H9 (cell line): ENCODE measurements around the gene VRK2. TPM values are rescaled to one million over a fixed set of nuclear protein-coding genes. Genes with fewer than 3 reads are reported as not detected.

ENCODE experiments used
- DNase-seq: peaks from one replicate; pipeline ENCODE4 v3.0.0-alpha.2; 2017
- H2AFZ ChIP-seq: one replicate; pipeline ENCODE4 v1.6.1; 2013; ENCODE audit warnings: mild to moderate bottlenecking, low read length, control low read depth, moderate library complexity
- H2AK5ac ChIP-seq: 2 replicates; pipeline ENCODE4 v1.6.1; 2013; ENCODE audit warnings: low read length, control low read depth, mixed read lengths; ENCODE audit not compliant: insufficient read length
- H2BK120ac ChIP-seq: one replicate; pipeline ENCODE4 v1.6.1; 2013; ENCODE audit warnings: low read depth, mild to moderate bottlenecking, low read length, control low read depth, inconsistent platforms; ENCODE audit not compliant: poor library complexity, severe bottlenecking
- H2BK12ac ChIP-seq: 2 replicates; pipeline ENCODE4 v1.6.1; 2013; ENCODE audit warnings: low read length, control low read depth, mixed read lengths, low read depth; ENCODE audit not compliant: insufficient read length
- H2BK15ac ChIP-seq: 2 replicates; pipeline ENCODE4 v1.6.1; 2013; ENCODE audit warnings: low read depth, low read length, control low read depth
- H2BK20ac ChIP-seq: one replicate; pipeline ENCODE4 v1.6.1; 2013; ENCODE audit warnings: low read depth, mild to moderate bottlenecking, low read length, control low read depth, inconsistent platforms; ENCODE audit not compliant: poor library complexity, severe bottlenecking
- H2BK5ac ChIP-seq: 2 replicates; pipeline ENCODE4 v1.6.1; 2013; ENCODE audit warnings: low read length, control low read depth, mixed read lengths; ENCODE audit not compliant: insufficient read length
- H3K14ac ChIP-seq: 2 replicates; pipeline ENCODE4 v1.6.1; 2013; ENCODE audit warnings: low read length, control low read depth; ENCODE audit not compliant: insufficient read depth
- H3K18ac ChIP-seq: 2 replicates; pipeline ENCODE4 v1.6.1; 2013; ENCODE audit warnings: low read depth, mild to moderate bottlenecking, mixed read lengths, low read length, control low read depth; ENCODE audit not compliant: insufficient read length
- H3K23ac ChIP-seq: 2 replicates; pipeline ENCODE4 v1.6.1; 2013; ENCODE audit warnings: low read length, control low read depth, mixed read lengths, low read depth; ENCODE audit not compliant: insufficient read length
- H3K23me2 ChIP-seq: 2 replicates; pipeline ENCODE4 v1.6.1; 2013; ENCODE audit warnings: low read depth, mild to moderate bottlenecking, mixed read lengths, low read length, control low read depth; ENCODE audit not compliant: insufficient read length, poor library complexity, severe bottlenecking
- H3K27ac ChIP-seq: 2 replicates; pipeline ENCODE4 v1.5.1; 2013; ENCODE audit warnings: low read length, control low read depth, mixed read lengths, low read depth; ENCODE audit not compliant: insufficient read length
- H3K27me3 ChIP-seq: 2 replicates; pipeline ENCODE4 v1.6.1; 2013; ENCODE audit warnings: low read length, control low read depth, inconsistent platforms; ENCODE audit not compliant: insufficient read depth
- H3K4ac ChIP-seq: 2 replicates; pipeline ENCODE4 v1.6.1; 2013; ENCODE audit warnings: low read depth, mild to moderate bottlenecking, control low read depth, inconsistent platforms, low read length, moderate library complexity
- H3K4me1 ChIP-seq: 2 replicates; pipeline ENCODE4 v1.6.1; 2013; ENCODE audit warnings: low read length, control low read depth, inconsistent platforms; ENCODE audit not compliant: insufficient read depth
- H3K4me2 ChIP-seq: 2 replicates; pipeline ENCODE4 v1.6.1; 2013; ENCODE audit warnings: low read length, control low read depth, mixed read lengths; ENCODE audit not compliant: insufficient read length, insufficient read depth
- H3K56ac ChIP-seq: 2 replicates; pipeline ENCODE4 v1.6.1; 2013; ENCODE audit warnings: low read depth, mild to moderate bottlenecking, mixed read lengths, low read length, control low read depth; ENCODE audit not compliant: insufficient read length
- H3K79me1 ChIP-seq: 2 replicates; pipeline ENCODE4 v1.6.1; 2013; ENCODE audit warnings: low read depth, mild to moderate bottlenecking, moderate library complexity, low read length, control low read depth, inconsistent platforms; ENCODE audit not compliant: insufficient read depth, poor library complexity, severe bottlenecking
- H3K79me2 ChIP-seq: 2 replicates; pipeline ENCODE4 v1.6.1; 2013; ENCODE audit warnings: low read length, control low read depth, inconsistent platforms; ENCODE audit not compliant: insufficient read depth
- H3K9ac ChIP-seq: 2 replicates; pipeline ENCODE4 v1.6.1; 2013; ENCODE audit warnings: low read length, control low read depth, mixed read lengths; ENCODE audit not compliant: insufficient read length; ENCODE audit errors: extremely low read depth
- H3K9me3 ChIP-seq: one replicate; pipeline ENCODE4 v1.6.1; 2013; ENCODE audit warnings: low read depth, low read length, inconsistent platforms; ENCODE audit not compliant: control insufficient read depth
- H3T11ph ChIP-seq: one replicate; pipeline ENCODE4 v1.6.1; 2013; ENCODE audit warnings: mild to moderate bottlenecking, low read length, control low read depth, inconsistent platforms
- H4K20me1 ChIP-seq: one replicate; pipeline ENCODE4 v1.6.1; 2013; ENCODE audit not compliant: control insufficient read depth, insufficient read length, insufficient read depth
- H4K5ac ChIP-seq: 2 replicates; pipeline ENCODE4 v1.6.1; 2013; ENCODE audit warnings: low read depth, mild to moderate bottlenecking, mixed read lengths, low read length, control low read depth; ENCODE audit not compliant: insufficient read length
- H4K8ac ChIP-seq: replicated peaks from 2 replicates; pipeline ENCODE4 v1.6.1; 2013; ENCODE audit warnings: low read length, control low read depth, mixed read lengths, low read depth; ENCODE audit not compliant: insufficient read length
- H4K91ac ChIP-seq: 2 replicates; pipeline ENCODE4 v1.6.1; 2013; ENCODE audit warnings: low read depth, mild to moderate bottlenecking, moderate library complexity, mixed read lengths, low read length, control low read depth; ENCODE audit not compliant: insufficient read length
- H3K27ac Mint-ChIP-seq, 3 experiments: 2 replicates in 2 of 3; 3 replicates in 1 of 3; pipeline ENCODE4 v1.8.0; 2020 to 2021; ENCODE audit warnings: mixed read lengths in 3 of 3, mild to moderate bottlenecking in 1 of 3, moderate library complexity in 1 of 3
- H3K27me3 Mint-ChIP-seq: 2 replicates; pipeline ENCODE4 v1.8.0; 2021; ENCODE audit warnings: low read depth, mild to moderate bottlenecking, moderate library complexity, mixed read lengths
- H3K36me3 Mint-ChIP-seq, 3 experiments: 2 replicates in 2 of 3; 3 replicates in 1 of 3; pipeline ENCODE4 v1.8.0; 2020 to 2021; ENCODE audit warnings: low read depth in 3 of 3, mixed read lengths in 3 of 3; ENCODE audit not compliant: insufficient read depth in 1 of 3
- H3K4me1 Mint-ChIP-seq, 2 experiments: 2 replicates each; pipeline ENCODE4 v1.8.0; 2020; ENCODE audit warnings: mixed read lengths in 2 of 2
- H3K4me3 Mint-ChIP-seq, 2 experiments: 2 replicates in 1 of 2; 3 replicates in 1 of 2; pipeline ENCODE4 v1.8.0; 2020 to 2021; ENCODE audit warnings: mild to moderate bottlenecking in 2 of 2, mixed read lengths in 2 of 2, moderate library complexity in 1 of 2
- H3K9me3 Mint-ChIP-seq, 2 experiments: 2 replicates in 1 of 2; 3 replicates in 1 of 2; pipeline ENCODE4 v1.8.0; 2020; ENCODE audit warnings: mild to moderate bottlenecking in 2 of 2, mixed read lengths in 2 of 2, moderate library complexity in 1 of 2
- WGBS: extraction: QIAGEN DNeasy Blood & Tissue Kit; methylation state at CpG from one replicate; pipeline ENCODE4 v1.1.7; 2013; ENCODE audit warnings: missing lambda C conversion rate, low lambda C conversion rate, mixed read lengths; ENCODE audit not compliant: insufficient read length; ENCODE audit errors: extremely low coverage; 5-methylcytosine and 5-hydroxymethylcytosine counted together
- total RNA-seq: library from RNA; stranded (reverse); gene quantifications from 2 replicates; pipeline ENCODE4 v1.2.1, GENCODE V29; 2021
- TF ChIP-seq, protein P1 (sequence below): fragments of 200-600 bp; sonication (generic); conservative IDR thresholded peaks from 3 replicates; pipeline ENCODE4 v1.8.0; 2021; ENCODE audit warnings: antibody characterized with exemption, mild to moderate bottlenecking

The VRK2 gene
- total RNA-seq, 1 experiment from 2014 or later = 23.8 TPM

DNA sequence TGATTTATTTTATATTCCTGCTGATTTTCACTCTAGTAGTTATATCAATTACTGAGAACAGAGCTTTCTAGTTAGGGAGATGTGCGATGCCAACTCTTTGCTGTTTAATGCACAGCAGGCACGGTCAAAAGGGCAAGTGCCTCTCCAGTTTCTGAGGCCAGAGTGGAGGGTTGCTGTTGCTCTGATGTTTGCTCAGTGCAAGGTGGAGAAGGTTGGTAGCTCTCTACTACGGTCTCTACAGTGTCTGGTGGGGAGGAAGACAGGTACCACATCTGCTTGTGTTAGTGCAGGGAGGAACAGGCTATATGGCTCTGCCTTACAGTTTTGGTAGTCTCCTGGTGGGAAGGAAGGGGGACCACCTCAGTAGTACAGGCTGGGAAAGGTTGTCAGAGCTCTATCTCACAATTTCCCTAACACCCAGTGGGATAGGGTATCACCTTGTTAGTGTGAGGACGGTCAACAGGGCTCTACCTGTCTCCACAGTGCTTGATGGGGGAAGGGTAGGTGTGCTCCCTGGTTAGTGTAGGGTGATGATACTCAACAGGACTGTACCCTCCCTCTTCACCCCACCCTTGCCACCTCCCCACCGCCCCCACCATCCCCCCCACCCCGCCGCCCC, 108.7 kb downstream of the VRK2 start:
- Histone ChIP-seq H3K4me2 (no peak overlapping the region), H3K79me2 (no peaks in the 10 kb centered on the region), H3T11ph (no peak overlapping the region), H4K20me1 (no peaks in the 10 kb centered on the region), H2AK5ac (no peak overlapping the region), H3K14ac (no peak overlapping the region), H3K4ac (no peak overlapping the region), H4K5ac (no peak overlapping the region), H2BK12ac (no peak overlapping the region), H3K9me3 (no peaks in the 10 kb centered on the region), H4K91ac (no peak overlapping the region), H3K79me1 (no peaks in the 10 kb centered on the region), H3K23ac (no peak overlapping the region), H3K4me1 (no peaks in the 10 kb centered on the region), H3K27ac (no peak overlapping the region), H4K8ac (no peak overlapping the region), H3K56ac (no peak overlapping the region), H2BK15ac (no peak overlapping the region), H2AFZ (no peak overlapping the region), H3K9ac (no peak overlapping the region), H2BK120ac (no peak overlapping the region), H2BK20ac (no peak overlapping the region), H3K27me3 (no peaks in the 10 kb centered on the region), H2BK5ac (no peak overlapping the region), H3K18ac (no peak overlapping the region), H3K23me2 (no peaks in the 10 kb centered on the region)
- WGBS = no CpG with 5 or more reads among the region's 7 CpGs
- Mint-ChIP-seq H3K36me3 (peaks cover 3 to 26% (median 13%) of the 10 kb centered on the region in 3 experiments; a peak in 6 of 7 replicates), H3K4me3 (no peak overlapping the region), H3K27ac (peak overlapping the region in 2 of 3 experiments; percentile 36 to 85; a peak in 2 of 7 replicates), H3K9me3 (no peaks in the 10 kb centered on the region), H3K4me1 (peaks cover 6 to 7% of the 10 kb centered on the region in 2 experiments), H3K27me3 (no peaks in the 10 kb centered on the region)
- DNase-seq = no peak
- TF ChIP-seq, protein P1, sequence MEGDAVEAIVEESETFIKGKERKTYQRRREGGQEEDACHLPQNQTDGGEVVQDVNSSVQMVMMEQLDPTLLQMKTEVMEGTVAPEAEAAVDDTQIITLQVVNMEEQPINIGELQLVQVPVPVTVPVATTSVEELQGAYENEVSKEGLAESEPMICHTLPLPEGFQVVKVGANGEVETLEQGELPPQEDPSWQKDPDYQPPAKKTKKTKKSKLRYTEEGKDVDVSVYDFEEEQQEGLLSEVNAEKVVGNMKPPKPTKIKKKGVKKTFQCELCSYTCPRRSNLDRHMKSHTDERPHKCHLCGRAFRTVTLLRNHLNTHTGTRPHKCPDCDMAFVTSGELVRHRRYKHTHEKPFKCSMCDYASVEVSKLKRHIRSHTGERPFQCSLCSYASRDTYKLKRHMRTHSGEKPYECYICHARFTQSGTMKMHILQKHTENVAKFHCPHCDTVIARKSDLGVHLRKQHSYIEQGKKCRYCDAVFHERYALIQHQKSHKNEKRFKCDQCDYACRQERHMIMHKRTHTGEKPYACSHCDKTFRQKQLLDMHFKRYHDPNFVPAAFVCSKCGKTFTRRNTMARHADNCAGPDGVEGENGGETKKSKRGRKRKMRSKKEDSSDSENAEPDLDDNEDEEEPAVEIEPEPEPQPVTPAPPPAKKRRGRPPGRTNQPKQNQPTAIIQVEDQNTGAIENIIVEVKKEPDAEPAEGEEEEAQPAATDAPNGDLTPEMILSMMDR = no peak
